NCI-H510A (cell line): ENCODE measurements around the gene ACTR3C.
"Not testable (repeated sequence)": the region's sequence is repeated elsewhere in the genome, so short reads cannot be mapped to it uniquely, and the experiment has no call there.

ENCODE experiments used
- DNase-seq: peaks from one replicate; lab custom pipeline; 2025; lab: John Stamatoyannopoulos, UW

ACTR3C gene

GRCh38 chr7:150313870-150314269, 9.5 kb downstream of the ACTR3C start:
- DNase-seq: no peak

DNA sequence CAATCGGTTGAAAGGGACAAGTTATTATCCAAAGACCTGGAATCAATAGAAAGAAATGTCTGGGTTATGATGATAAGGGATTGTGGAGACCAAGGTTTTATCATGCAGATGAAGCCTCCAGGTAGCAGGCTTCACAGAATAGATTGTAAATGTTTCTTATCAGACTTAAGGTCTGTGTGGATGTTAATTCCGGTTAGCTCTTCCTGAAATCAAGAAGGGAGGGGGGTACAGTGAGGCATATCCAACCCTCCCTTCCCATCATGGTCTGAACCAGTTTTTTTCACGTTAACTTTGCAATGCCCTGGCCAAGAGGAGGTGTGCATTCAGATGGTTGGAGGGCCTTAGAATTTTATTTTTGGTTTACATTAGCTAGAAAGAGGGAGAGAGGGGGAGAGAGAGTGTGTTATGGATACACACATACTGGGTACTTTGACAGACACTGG, 10.0 kb downstream of the ACTR3C start:
- DNase-seq: no peak

GRCh38 chr7:150312649-150313366, 10.5 kb downstream of the ACTR3C start:
- not testable (repeated sequence) for DNase-seq

DNA sequence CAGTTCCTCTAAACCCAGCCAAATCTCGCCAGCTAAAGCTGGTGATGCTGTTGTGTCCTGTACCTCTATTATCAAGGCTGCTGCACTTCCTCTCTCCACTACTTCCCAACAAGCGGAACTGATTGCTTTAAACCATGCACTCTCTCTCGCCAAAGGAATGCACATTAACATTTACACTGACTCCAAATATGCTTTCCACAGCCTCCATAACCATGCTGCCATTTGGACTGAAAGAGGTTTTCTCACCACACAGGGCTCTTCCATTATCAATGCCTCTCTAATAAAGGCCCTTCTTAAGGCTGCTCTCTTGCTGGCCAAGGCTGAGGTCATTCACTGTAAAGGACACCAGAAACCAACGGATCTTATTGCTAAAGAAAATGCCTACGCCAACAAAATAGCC, 11.6 kb downstream of the ACTR3C start:
- no peak for DNase-seq

DNA sequence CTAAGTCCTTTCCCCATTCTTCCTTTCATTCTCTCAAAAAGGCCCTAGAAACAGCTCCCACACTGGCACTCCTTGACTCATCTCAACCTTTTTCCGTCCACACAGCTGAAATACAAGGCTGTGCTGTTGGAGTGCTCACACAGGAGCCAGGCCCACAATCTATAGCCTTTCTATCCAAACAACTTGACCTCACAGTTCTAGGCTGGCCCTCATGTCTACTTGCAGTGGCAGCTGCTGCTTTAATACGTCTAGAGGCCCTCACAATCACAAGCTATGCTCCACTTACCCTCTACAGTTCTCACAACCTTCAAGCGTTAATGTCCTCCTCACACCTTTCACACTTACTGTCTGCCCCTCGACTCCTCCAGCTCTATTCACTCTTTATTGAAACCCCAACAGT, 12.2 kb downstream of the ACTR3C start:
- no peak for DNase-seq

GRCh38 chr7:150308575-150308974, 14.8 kb downstream of the ACTR3C start:
- no peak for DNase-seq

- DNase-seq: no peak
Observed at GRCh38 chr7:150307904-150308303, 15.4 kb downstream of the ACTR3C start.

GRCh38 chr7:150307129-150307528, 16.2 kb downstream of the ACTR3C start:
- no peak for DNase-seq

DNA sequence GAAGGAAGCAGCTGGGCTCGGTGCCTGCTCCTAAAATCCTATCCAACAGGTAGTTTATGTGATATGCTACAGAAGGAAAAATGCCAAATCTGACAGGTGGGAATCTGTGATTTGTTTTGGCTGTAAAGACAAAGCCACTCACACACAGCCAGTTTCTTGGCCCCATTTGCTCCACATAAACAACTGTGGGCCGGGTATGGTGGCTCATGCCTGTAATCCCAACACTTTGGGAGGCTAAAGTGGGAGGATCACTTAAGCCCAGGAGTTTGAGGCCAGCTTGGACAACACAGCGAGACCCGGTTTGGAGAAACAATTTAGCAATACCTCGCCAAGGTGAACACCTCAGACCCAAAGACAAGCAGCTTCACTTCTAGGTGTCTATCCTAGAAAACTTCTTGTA, 17.0 kb downstream of the ACTR3C start:
- not testable (repeated sequence) for DNase-seq

- not testable (repeated sequence) for DNase-seq
Observed at GRCh38 chr7:150305903-150306284, 17.5 kb downstream of the ACTR3C start.

- DNase-seq: not testable (repeated sequence)
Observed at GRCh38 chr7:150305259-150305902, 18.0 kb downstream of the ACTR3C start.

DNA sequence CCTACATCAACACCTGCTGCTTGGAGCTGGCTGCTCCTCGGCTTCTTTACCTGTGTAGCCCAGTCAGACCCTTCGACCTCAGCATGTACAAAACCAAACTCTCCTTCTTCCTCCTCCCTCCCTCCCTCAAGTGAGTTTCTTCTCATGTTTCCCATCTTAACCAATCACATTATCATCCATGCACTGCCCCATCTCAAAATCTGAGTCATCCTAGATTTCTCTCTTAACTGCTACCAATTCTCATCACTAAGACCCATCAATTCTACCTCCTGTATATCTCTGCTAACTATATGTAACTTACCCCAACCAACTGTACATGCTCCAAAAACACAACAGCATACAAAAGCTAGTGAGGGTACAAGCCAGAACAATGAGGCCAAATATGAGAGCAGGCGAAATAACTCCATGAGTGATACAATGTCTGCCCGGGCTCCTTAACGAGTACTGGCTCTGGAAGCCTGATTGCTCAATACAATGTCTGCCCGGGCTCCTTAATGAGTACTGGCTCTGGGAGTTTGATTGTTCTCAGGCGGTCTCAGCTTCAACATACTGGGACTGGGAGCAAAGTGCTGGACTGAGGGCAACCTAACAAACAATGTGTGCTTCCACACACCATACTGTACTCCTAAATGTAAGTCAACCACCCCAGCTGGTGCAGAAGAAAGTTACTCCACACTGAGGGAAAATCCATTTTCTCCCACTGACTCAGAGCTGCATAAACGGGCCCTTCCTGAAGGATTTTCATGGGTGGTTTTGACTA, 18.7 kb downstream of the ACTR3C start:
- not testable (repeated sequence) for DNase-seq

GRCh38 chr7:150302908-150303310, 20.4 kb downstream of the ACTR3C start:
- not testable (repeated sequence) for DNase-seq

- DNase-seq: not testable (repeated sequence)
Observed at GRCh38 chr7:150297978-150298377, 25.4 kb downstream of the ACTR3C start.

GRCh38 chr7:150296802-150297201, 26.5 kb downstream of the ACTR3C start:
- DNase-seq: not testable (repeated sequence)

DNA sequence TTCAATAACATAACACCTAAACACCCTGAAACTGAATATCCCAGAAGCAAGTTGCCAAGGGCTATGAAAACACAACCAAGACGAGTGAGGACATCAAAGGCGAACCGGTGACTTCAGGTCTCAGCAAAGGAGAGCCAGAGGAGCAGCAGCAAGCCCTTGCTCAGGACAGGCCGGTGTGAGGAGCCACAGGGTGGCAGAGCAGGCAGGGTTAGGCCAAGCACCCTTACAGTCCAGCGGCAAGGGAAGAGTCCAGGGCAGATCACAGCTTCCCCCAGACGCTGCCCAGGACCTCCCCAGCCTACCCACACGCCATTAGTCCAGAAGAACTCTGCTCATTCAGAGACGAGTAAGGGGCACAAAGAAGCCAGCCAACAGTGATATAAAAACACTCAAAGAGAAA, 27.7 kb downstream of the ACTR3C start:
- not testable (repeated sequence) for DNase-seq

DNA sequence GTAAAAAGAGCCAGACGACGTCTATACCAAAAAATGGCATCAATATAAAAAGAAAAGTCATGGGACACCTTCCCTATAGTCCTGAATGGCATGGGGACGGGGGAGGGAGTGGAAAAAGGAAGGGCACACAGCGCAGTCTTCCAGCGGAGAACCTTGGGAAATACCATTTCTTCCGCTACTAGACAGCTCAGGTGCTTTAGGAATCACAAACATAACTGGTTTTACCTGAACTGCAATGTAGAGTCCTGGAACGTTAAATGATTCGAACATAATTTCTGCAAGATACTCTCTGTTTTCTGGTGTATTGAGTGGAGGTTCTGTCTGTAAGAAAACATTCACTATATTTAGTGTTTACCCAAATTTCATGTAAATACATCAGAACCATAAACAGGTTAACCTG, 28.3 kb downstream of the ACTR3C start:
- DNase-seq: not testable (repeated sequence)

GRCh38 chr7:150290317-150290716, 33.0 kb downstream of the ACTR3C start:
- not testable (repeated sequence) for DNase-seq

DNA sequence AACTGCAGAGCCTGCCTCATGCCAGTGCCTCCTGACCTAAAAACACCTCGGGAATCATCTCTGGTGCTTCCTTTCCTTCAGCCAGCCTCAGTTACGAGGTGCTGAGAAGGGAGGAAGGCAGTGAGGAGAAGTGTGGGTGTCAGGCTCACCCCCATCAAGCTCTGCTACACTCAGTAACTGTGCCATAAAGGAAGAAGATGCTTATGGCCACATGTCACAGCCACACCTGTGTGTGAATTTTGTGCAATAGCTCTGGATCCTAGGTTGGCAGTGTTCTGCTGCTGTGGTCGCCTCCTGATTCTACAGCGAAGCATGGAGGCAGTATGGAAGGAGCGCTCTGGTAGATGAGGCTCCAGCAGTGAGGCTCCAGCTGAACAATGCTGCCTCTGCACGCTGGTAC, 34.5 kb downstream of the ACTR3C start:
- DNase-seq: not testable (repeated sequence)

DNA sequence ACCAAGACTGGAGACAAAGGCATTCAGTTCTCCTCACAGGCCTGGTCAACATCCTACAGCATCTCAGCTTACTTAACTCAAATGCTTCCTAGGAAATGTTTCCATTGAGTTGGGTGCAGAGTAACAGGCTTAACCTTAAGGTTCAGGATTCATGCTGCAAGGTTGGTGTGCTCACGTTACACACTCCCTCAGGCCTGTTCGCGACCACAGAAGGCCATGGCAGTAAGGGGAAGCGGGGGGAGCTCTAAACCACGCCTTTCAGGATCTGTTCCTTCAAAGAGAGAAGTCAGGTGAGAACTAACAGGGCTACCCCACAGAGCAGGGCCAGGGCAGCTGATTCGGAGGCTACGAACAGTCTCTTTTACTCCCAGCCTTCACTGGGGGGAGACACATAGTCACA, 35.5 kb downstream of the ACTR3C start:
- not testable (repeated sequence) for DNase-seq

- DNase-seq: not testable (repeated sequence)
Observed at GRCh38 chr7:150285849-150286754, 37.2 kb downstream of the ACTR3C start.

- DNase-seq: not testable (repeated sequence)
Observed at GRCh38 chr7:150283608-150284007, 39.7 kb downstream of the ACTR3C start.
